Large intestine (tissue), 3 donors: Measurements from ENCODE around the gene SEL1L3. TPM values are rescaled to one million over a fixed set of nuclear protein-coding genes. Genes with fewer than 3 reads are reported as not detected.
A peak's percentile ranks its signal among the peaks of the same experiment; 100 is the strongest.

ENCODE experiments used
- DNase-seq, 2 donors: peaks; one replicate each; pipeline versions ENCODE4 v3.0.0 to v3.0.0-alpha.2; 2013
- H3K27ac ChIP-seq: one replicate; pipeline ENCODE4 v1.5.1; 2013; ENCODE audit warnings: low read length
- H3K27me3 ChIP-seq: 2 replicates; pipeline ENCODE4 v1.6.1; 2013; ENCODE audit warnings: low read length; ENCODE audit not compliant: control insufficient read depth, insufficient read depth
- H3K36me3 ChIP-seq: 2 replicates; pipeline ENCODE4 v1.6.1; 2013; ENCODE audit warnings: low read length; ENCODE audit not compliant: control insufficient read depth, insufficient read depth
- H3K4me1 ChIP-seq: one replicate; pipeline ENCODE4 v1.6.1; 2013; ENCODE audit warnings: low read length; ENCODE audit not compliant: control insufficient read depth, insufficient read depth
- H3K4me3 ChIP-seq: one replicate; pipeline ENCODE4 v1.5.1; 2013; ENCODE audit warnings: low read length
- H3K9me3 ChIP-seq: one replicate; pipeline ENCODE4 v1.6.1; 2013; ENCODE audit warnings: mild to moderate bottlenecking, low read depth, low read length, moderate library complexity; ENCODE audit not compliant: control insufficient read depth
- WGBS: methylation state at CpG from one replicate; pipeline ENCODE4 v1.1.5; 2013; ENCODE audit warnings: low lambda C conversion rate; ENCODE audit not compliant: insufficient coverage; 5-methylcytosine and 5-hydroxymethylcytosine counted together
- polyA plus RNA-seq: library from polyadenylated mRNA; unstranded; fragments of 120-200 nt; gene quantifications from one replicate; pipeline ENCODE4 v1.2.1, GENCODE V29; 2013

SEL1L3 gene
- polyA plus RNA-seq, 1 donor, result 58.7 TPM

- H3K27ac ChIP-seq, result no peak overlapping the region
- DNase-seq, result no peak
- WGBS, result 73% methylated on average over 4 of the region's 4 CpGs
- no peaks in the 10 kb centered on the region for H3K27me3 ChIP-seq
- no peak overlapping the region for H3K4me3 ChIP-seq
- H3K4me1 ChIP-seq, result no peaks in the 10 kb centered on the region
- H3K9me3 ChIP-seq, result no peaks in the 10 kb centered on the region
- H3K36me3 ChIP-seq, result peaks cover 12% of the 10 kb centered on the region
Measured at GRCh38 chr4:25771672-25772071, 91.1 kb downstream of the SEL1L3 start.

DNA sequence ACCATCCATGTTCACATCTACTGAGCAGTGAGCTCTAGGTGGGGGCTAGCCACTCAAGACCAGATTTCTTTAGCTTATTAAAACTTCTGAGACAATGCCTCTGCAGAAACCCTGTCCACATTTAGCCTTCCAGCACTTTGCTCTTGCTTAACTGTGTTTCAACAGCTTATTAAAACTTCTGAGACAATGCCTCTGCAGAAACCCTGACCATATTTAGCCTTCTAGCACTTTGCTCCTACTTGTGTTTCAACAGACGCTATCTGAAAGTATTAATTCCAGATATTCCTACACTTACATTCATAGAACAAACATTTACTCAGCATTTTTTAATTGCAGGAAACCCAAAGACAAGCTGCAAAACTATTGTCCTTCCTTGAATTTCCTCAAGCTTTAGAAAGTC, 91.9 kb downstream of the SEL1L3 start:
- Histone ChIP-seq H3K4me1 (no peaks in the 10 kb centered on the region), H3K27me3 (no peaks in the 10 kb centered on the region), H3K4me3 (no peak overlapping the region), H3K27ac (no peak overlapping the region), H3K36me3 (peaks cover 12% of the 10 kb centered on the region), H3K9me3 (no peaks in the 10 kb centered on the region)
- DNase-seq, result peak in 1 of 2 donors; percentile 57
- WGBS, result 14% methylated on average over 1 of the region's 1 CpG

DNA sequence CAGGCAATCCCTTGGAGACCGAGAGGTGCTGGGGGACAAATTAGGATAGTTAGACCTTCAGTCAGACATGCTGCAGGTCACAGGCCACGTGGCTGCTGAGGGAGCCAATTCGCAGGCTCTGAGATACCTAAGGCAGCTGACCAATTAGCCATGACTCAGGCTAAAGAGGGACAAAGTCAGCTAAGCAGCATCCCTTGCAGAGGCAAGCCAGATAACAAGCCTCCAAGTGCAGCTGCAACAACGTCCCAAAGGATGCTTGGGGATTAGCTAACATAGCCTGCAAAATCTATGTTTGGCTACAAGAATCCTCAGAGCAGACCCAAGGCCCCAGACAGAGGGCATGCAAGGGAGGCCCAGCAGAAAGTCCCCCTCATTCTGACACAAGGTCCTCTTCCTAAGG, 93.5 kb downstream of the SEL1L3 start:
- H3K36me3 ChIP-seq, result peaks cover 20% of the 10 kb centered on the region
- no peak for DNase-seq
- H3K27ac ChIP-seq, result no peak overlapping the region
- no peaks in the 10 kb centered on the region for H3K27me3 ChIP-seq
- H3K4me1 ChIP-seq, result no peaks in the 10 kb centered on the region
- H3K4me3 ChIP-seq, result no peak overlapping the region
- no peaks in the 10 kb centered on the region for H3K9me3 ChIP-seq
- WGBS, result no CpG with 5 or more reads among the region's 4 CpGs

GRCh38 chr4:25767877-25768725, 94.7 kb downstream of the SEL1L3 start:
- H3K4me1 ChIP-seq, result no peaks in the 10 kb centered on the region
- DNase-seq, result peak; percentile 42 to 54
- no peaks in the 10 kb centered on the region for H3K9me3 ChIP-seq
- no peak overlapping the region for H3K27ac ChIP-seq
- peaks cover 17% of the 10 kb centered on the region for H3K36me3 ChIP-seq
- H3K4me3 ChIP-seq, result no peak overlapping the region
- H3K27me3 ChIP-seq, result no peaks in the 10 kb centered on the region
- WGBS, result 0% methylated on average over 1 of the region's 8 CpGs

DNA sequence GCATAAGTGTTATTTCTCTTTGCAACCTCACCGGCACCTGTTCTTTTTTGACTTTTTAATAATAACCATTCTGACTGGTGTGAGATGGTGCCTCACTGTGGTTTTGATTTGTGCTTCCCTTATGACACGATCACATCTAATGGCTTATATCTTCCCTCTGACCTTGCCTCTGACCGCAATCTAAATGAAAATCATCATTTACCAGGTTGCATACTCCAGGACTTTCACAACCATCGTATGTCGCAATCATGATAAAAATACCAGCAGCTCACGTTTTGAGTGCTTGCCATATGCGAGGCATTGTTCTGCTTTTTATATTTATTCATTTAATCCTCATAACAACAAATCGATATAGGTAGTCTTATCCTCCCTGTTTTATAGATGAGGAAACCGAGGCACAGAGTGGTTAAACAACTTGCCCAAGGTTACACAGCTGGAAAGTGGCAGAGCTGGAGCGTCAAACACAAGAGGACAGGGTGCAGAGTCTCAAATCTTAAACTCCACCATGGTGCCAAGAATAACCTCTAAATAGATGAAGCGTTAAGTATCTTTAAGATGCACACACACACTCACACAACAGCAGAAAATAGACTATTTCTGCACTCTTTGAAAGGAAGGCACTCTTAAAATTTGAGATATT, 102.2 kb downstream of the SEL1L3 start:
- WGBS, result 56% methylated on average over 3 of the region's 11 CpGs
- H3K4me1 ChIP-seq, result no peaks in the 10 kb centered on the region
- H3K27ac ChIP-seq, result no peak overlapping the region
- H3K4me3 ChIP-seq, result no peak overlapping the region
- H3K36me3 ChIP-seq, result peaks cover 26% of the 10 kb centered on the region
- H3K27me3 ChIP-seq, result no peaks in the 10 kb centered on the region
- no peaks in the 10 kb centered on the region for H3K9me3 ChIP-seq
- DNase-seq, result peak in 1 of 2 donors; percentile 26

- DNase-seq, result no peak
- H3K4me1 ChIP-seq, result no peaks in the 10 kb centered on the region
- no peaks in the 10 kb centered on the region for H3K27me3 ChIP-seq
- peaks cover 27% of the 10 kb centered on the region for H3K36me3 ChIP-seq
- H3K4me3 ChIP-seq, result no peak overlapping the region
- no peak overlapping the region for H3K27ac ChIP-seq
- 100% methylated on average over 1 of the region's 4 CpGs for WGBS
- no peaks in the 10 kb centered on the region for H3K9me3 ChIP-seq
Measured at GRCh38 chr4:25760048-25760447, 102.7 kb downstream of the SEL1L3 start.

GRCh38 chr4:25759101-25759500, 103.7 kb downstream of the SEL1L3 start:
- WGBS, result no CpG with 5 or more reads among the region's 8 CpGs
- no peaks in the 10 kb centered on the region for H3K27me3 ChIP-seq
- H3K27ac ChIP-seq, result no peak overlapping the region
- DNase-seq, result no peak
- H3K36me3 ChIP-seq, result peaks cover 22% of the 10 kb centered on the region
- no peak overlapping the region for H3K4me3 ChIP-seq
- no peaks in the 10 kb centered on the region for H3K4me1 ChIP-seq
- H3K9me3 ChIP-seq, result no peaks in the 10 kb centered on the region

DNA sequence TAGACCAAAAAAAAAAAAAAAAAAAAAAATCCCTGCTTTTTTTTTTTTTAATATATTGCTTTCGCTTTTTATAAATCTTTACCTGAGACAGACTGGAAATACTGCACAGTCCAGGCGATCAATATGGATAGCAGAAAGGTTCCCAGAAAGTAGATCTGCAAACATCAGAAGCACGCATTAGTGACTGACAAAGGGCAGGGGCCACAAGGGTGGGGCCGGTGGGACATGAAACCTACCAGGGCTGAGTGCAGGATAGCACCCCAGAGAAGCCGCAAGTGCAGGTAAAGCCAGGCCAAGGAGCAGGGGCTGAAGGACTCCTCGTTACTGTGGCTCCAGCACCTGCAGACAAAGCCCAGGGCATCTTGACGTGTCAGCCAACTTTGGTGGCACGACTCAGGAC, 105.3 kb downstream of the SEL1L3 start:
- Histone ChIP-seq H3K4me3 (no peak overlapping the region), H3K36me3 (peaks cover 22% of the 10 kb centered on the region), H3K27me3 (no peaks in the 10 kb centered on the region), H3K9me3 (no peaks in the 10 kb centered on the region), H3K4me1 (no peaks in the 10 kb centered on the region), H3K27ac (no peak overlapping the region)
- no peak for DNase-seq
- WGBS, result no CpG with 5 or more reads among the region's 8 CpGs

- H3K9me3 ChIP-seq, result no peaks in the 10 kb centered on the region
- H3K27me3 ChIP-seq, result no peaks in the 10 kb centered on the region
- DNase-seq, result no peak
- no CpG with 5 or more reads among the region's 5 CpGs for WGBS
- no peak overlapping the region for H3K4me3 ChIP-seq
- no peaks in the 10 kb centered on the region for H3K4me1 ChIP-seq
- H3K27ac ChIP-seq, result no peak overlapping the region
- peaks cover 22% of the 10 kb centered on the region for H3K36me3 ChIP-seq
Measured at GRCh38 chr4:25756503-25756902, 106.3 kb downstream of the SEL1L3 start.

- H3K27ac ChIP-seq, result no peak overlapping the region
- H3K36me3 ChIP-seq, result peaks cover 22% of the 10 kb centered on the region
- WGBS, result no CpG with 5 or more reads among the region's 9 CpGs
- no peaks in the 10 kb centered on the region for H3K27me3 ChIP-seq
- no peaks in the 10 kb centered on the region for H3K4me1 ChIP-seq
- no peak overlapping the region for H3K4me3 ChIP-seq
- DNase-seq, result no peak
- no peaks in the 10 kb centered on the region for H3K9me3 ChIP-seq
Measured at GRCh38 chr4:25755911-25756310, 106.9 kb downstream of the SEL1L3 start.
